AG04450 (cell line): ENCODE measurements around the gene CHD6. TPM values are rescaled to one million over a fixed set of nuclear protein-coding genes. Genes with fewer than 3 reads are reported as not detected.

ENCODE experiments used
- CTCF ChIA-PET: fragments of 300-600, 350-600 bp; formaldehyde crosslinking; extraction: SDS; loops from one replicate; lab custom pipeline; 2022; ENCODE audit warnings: antibody characterized with exemption, inconsistent platforms; lab: Charles Lee
- POLR2A ChIA-PET: fragments of 350-600 bp; formaldehyde crosslinking; extraction: SDS; loops from one replicate; lab custom pipeline; 2021; ENCODE audit warnings: antibody characterized with exemption, inconsistent platforms; lab: Yijun Ruan, JAX
- DNase-seq: peaks from one replicate; pipeline ENCODE4 v3.0.0-alpha.2; 2011; ENCODE audit warnings: low read depth, low spot score
- H3K27ac ChIP-seq: one replicate; pipeline ENCODE4 v1.5.1; 2012; ENCODE audit warnings: low read depth, low read length, control low read depth
- H3K27me3 ChIP-seq: one replicate; pipeline ENCODE4 v1.6.0; 2012; ENCODE audit warnings: low read length; ENCODE audit not compliant: control insufficient read depth, insufficient read depth
- H3K4me3 ChIP-seq: 2 replicates; pipeline ENCODE4 v1.5.1; 2011; ENCODE audit warnings: mild to moderate bottlenecking, low read depth, low read length, control low read depth
- H3K9me3 ChIP-seq: 2 replicates; pipeline ENCODE4 v1.5.1; 2012; ENCODE audit warnings: low read length; ENCODE audit not compliant: control insufficient read depth, insufficient read depth
- CTCF ChIP-seq: IDR thresholded peaks from 2 replicates; pipeline ENCODE4 v1.5.1; 2011; ENCODE audit warnings: low read depth, low read length, control low read depth, inconsistent platforms
- polyA plus RNA-seq: library from polyadenylated mRNA; depleted of rRNA; stranded (reverse); fragments of >200 nt; gene quantifications from 2 replicates; pipeline ENCODE4 v1.2.3, GENCODE V29; 2011

CHD6 gene
- polyA plus RNA-seq, 1 experiment, result 21.7 TPM

GRCh38 chr20:41609474-41609873 is 8.7 kb downstream of the CHD6 start:
- Histone ChIP-seq H3K4me3 (no peak overlapping the region), H3K27ac (no peak overlapping the region), H3K9me3 (no peaks in the 10 kb centered on the region), H3K27me3 (no peaks in the 10 kb centered on the region)
- ChIA-PET POLR2A (no interaction called here), CTCF (interaction anchor here (0.7 kb wide), 1 partner anchor 194 kb away, joined by 5 read pairs; no protein-coding TSS in a partner anchor)
- DNase-seq, result no peak
- no peak for TF ChIP-seq CTCF

- Histone ChIP-seq H3K27me3 (no peaks in the 10 kb centered on the region), H3K27ac (no peak overlapping the region), H3K9me3 (no peaks in the 10 kb centered on the region), H3K4me3 (no peak overlapping the region)
- DNase-seq, result no peak
- TF ChIP-seq CTCF, result no peak
- CTCF ChIA-PET, result no interaction called here
- POLR2A ChIA-PET, result interaction anchor here (1.0 kb wide), 1 partner anchor 10 kb away, joined by 3 read pairs; the partner anchor contains the start of gene CHD6
These were observed 9.6 kb downstream of the CHD6 start for GRCh38 chr20:41608606-41609005.

- H3K4me3 ChIP-seq, result no peak overlapping the region
- TF ChIP-seq CTCF, result no peak
- H3K27me3 ChIP-seq, result no peaks in the 10 kb centered on the region
- H3K27ac ChIP-seq, result no peak overlapping the region
- DNase-seq, result no peak
- ChIA-PET CTCF (no interaction called here), POLR2A (no interaction called here)
- no peaks in the 10 kb centered on the region for H3K9me3 ChIP-seq
These were observed 10.4 kb downstream of the CHD6 start for GRCh38 chr20:41607791-41608190.

- Histone ChIP-seq H3K9me3 (peaks cover 14% of the 10 kb centered on the region; the same call in 1 of the 2 replicates), H3K27ac (no peak overlapping the region), H3K27me3 (no peaks in the 10 kb centered on the region), H3K4me3 (no peak overlapping the region)
- CTCF ChIA-PET, result interaction anchor here (0.6 kb wide), 1 partner anchor 416 kb away, joined by 3 read pairs; no protein-coding TSS in a partner anchor
- no peak for DNase-seq
- POLR2A ChIA-PET, result no interaction called here
- TF ChIP-seq CTCF, result no peak
These were observed 14.2 kb downstream of the CHD6 start for GRCh38 chr20:41604002-41604401.

GRCh38 chr20:41601742-41602141 is 16.4 kb downstream of the CHD6 start:
- no peaks in the 10 kb centered on the region for H3K27me3 ChIP-seq
- no peak overlapping the region for H3K27ac ChIP-seq
- CTCF ChIA-PET, result no interaction called here
- no peak overlapping the region for H3K4me3 ChIP-seq
- DNase-seq, result no peak
- no peak for TF ChIP-seq CTCF
- H3K9me3 ChIP-seq, result peaks cover 30% of the 10 kb centered on the region
- POLR2A ChIA-PET, result no interaction called here
